K562 (cell line): ENCODE data around the gene LTN1. TPM values are rescaled to one million over a fixed set of nuclear protein-coding genes. Genes with fewer than 3 reads are reported as not detected.

Experiments
- ATAC-seq: fragments of 200-7000 bp; cut with Tn5 transposase; 3 replicates; pipeline ENCODE4 v1.9.1; 2020; ENCODE audit warnings: moderate library complexity
- BruUV-seq: library from RNA; stranded (reverse); fragments of 400-500 nt; replicated peaks from 2 replicates; lab custom pipeline; 2021; lab: Mats Ljungman, UMichigan
- CTCF ChIA-PET: fragments of 300-600 bp; formaldehyde crosslinking; extraction: SDS; loops from one replicate; lab custom pipeline; 2021; ENCODE audit warnings: low intra/inter-chr PET ratio; lab: Yijun Ruan, JAX
- POLR2A ChIA-PET: fragments of 300-600, 350-650 bp; sonication (Branson Sonifier 250); formaldehyde crosslinking; extraction: SDS; loops from one replicate; lab custom pipeline; 2021; ENCODE audit warnings: antibody characterized with exemption, inconsistent platforms; lab: Yijun Ruan, JAX
- DNase-seq, 4 experiments: peaks; one replicate each; pipeline versions ENCODE4 v3.0.0 to v3.0.0-alpha.2; 2011 to 2018; ENCODE audit warnings: low spot score in 3 of 4, mixed read lengths in 3 of 4; ENCODE audit errors: extremely low read depth in 1 of 4
- FAIRE-seq: peaks from 2 replicates; lab custom pipeline; 2011; peaks lifted over from hg19 to GRCh38; lab: Jason Lieb, UNC
- H2AFZ ChIP-seq: 2 replicates; pipeline ENCODE4 v1.6.0; 2011; ENCODE audit warnings: low read depth, low read length, control low read depth, inconsistent platforms
- H3K27ac ChIP-seq: fragments of 200-600 bp; 3 replicates; pipeline ENCODE4 v1.8.0; 2011; ENCODE audit warnings: low read depth, mild to moderate bottlenecking, control low read depth, inconsistent platforms, low read length, moderate library complexity, mixed read lengths; ENCODE audit errors: extremely low read depth
- H3K27me3 ChIP-seq, 2 experiments: fragments of 300-600 bp in 1 of 2; 2 replicates in 1 of 2; 3 replicates in 1 of 2; pipeline versions ENCODE4 v1.6.0 to v1.8.0; 2011; ENCODE audit warnings: inconsistent platforms in 2 of 2, low read length in 2 of 2, mild to moderate bottlenecking in 1 of 2, mixed read lengths in 1 of 2, moderate library complexity in 1 of 2; ENCODE audit not compliant: control insufficient read depth in 2 of 2, insufficient read depth in 2 of 2
- H3K36me3 ChIP-seq: fragments of 300-600 bp; 3 replicates; pipeline ENCODE4 v1.8.0; 2011; ENCODE audit warnings: mild to moderate bottlenecking, low read length, inconsistent platforms; ENCODE audit not compliant: control insufficient read depth, insufficient read depth
- H3K4me1 ChIP-seq, 2 experiments: fragments of 200-600 bp in 1 of 2; replicated peaks in 1 of 2; 2 replicates in 1 of 2; 3 replicates in 1 of 2; pipeline versions ENCODE4 v1.5.1 to v1.8.0; 2011; ENCODE audit warnings: inconsistent platforms in 2 of 2, low read length in 2 of 2, mild to moderate bottlenecking in 1 of 2, mixed read lengths in 1 of 2, moderate library complexity in 1 of 2; ENCODE audit not compliant: control insufficient read depth in 2 of 2, insufficient read depth in 2 of 2
- H3K4me2 ChIP-seq: 2 replicates; pipeline ENCODE4 v1.6.1; 2011; ENCODE audit warnings: low read length, control low read depth, inconsistent platforms, mixed read lengths; ENCODE audit not compliant: insufficient read depth
- H3K4me3 ChIP-seq: fragments of 200-600 bp; sonication (generic), shearing (Covaris generic); 2 replicates; pipeline ENCODE4 v1.5.1; 2016; ENCODE audit warnings: control low read depth, inconsistent platforms
- H3K79me2 ChIP-seq: fragments of 200-600 bp; 3 replicates; pipeline ENCODE4 v1.8.0; 2011; ENCODE audit warnings: low read length, inconsistent platforms; ENCODE audit not compliant: control insufficient read depth, insufficient read depth
- H3K9ac ChIP-seq, 2 experiments: 2 replicates each; pipeline versions ENCODE4 v1.6.0 to v1.6.1; 2011; ENCODE audit warnings: low read depth in 2 of 2, low read length in 2 of 2, control low read depth in 1 of 2, inconsistent platforms in 1 of 2, mild to moderate bottlenecking in 1 of 2, mixed read lengths in 1 of 2; ENCODE audit not compliant: insufficient read depth in 1 of 2
- H3K9me1 ChIP-seq: one replicate; pipeline ENCODE4 v1.6.0; 2011; ENCODE audit warnings: inconsistent platforms, mild to moderate bottlenecking, low read length, moderate library complexity; ENCODE audit not compliant: control insufficient read depth, insufficient read depth
- H3K9me3 ChIP-seq: replicated peaks from 2 replicates; pipeline ENCODE4 v1.5.1; 2011; ENCODE audit warnings: low read depth, low read length, inconsistent platforms; ENCODE audit not compliant: control insufficient read depth, insufficient read depth
- H4K20me1 ChIP-seq: replicated peaks from 2 replicates; pipeline ENCODE4 v1.6.1; 2011; ENCODE audit warnings: low read length, inconsistent platforms, mixed read lengths; ENCODE audit not compliant: control insufficient read depth, insufficient read depth
- CGGBP1 ChIP-seq: fragments of 250-450 bp; sonication (Bioruptor Pico); IDR thresholded peaks from 2 replicates; pipeline ENCODE4 v1.9.0; 2021; ENCODE audit warnings: mild to moderate bottlenecking
- DPF2 ChIP-seq: fragments of 450-650 bp; IDR thresholded peaks from 2 replicates; pipeline ENCODE4 v1.6.1; 2016
- E2F3 ChIP-seq: fragments of 250-450 bp; sonication (Bioruptor Pico); IDR thresholded peaks from 2 replicates; pipeline ENCODE4 v1.4.0; 2020; ENCODE audit warnings: mild to moderate bottlenecking
- ELF2 ChIP-seq: fragments of 250-450 bp; sonication (Bioruptor Pico); IDR thresholded peaks from 2 replicates; pipeline ENCODE4 v1.5.0; 2021; ENCODE audit warnings: mild to moderate bottlenecking
- HINFP ChIP-seq: fragments of 450-650 bp; conservative IDR thresholded peaks from 2 replicates; pipeline ENCODE4 v1.6.1; 2016; ENCODE audit warnings: missing genetic modification characterization, low read depth, mild to moderate bottlenecking, control low read depth, missing compliant biosample characterization
- HNRNPK ChIP-seq: fragments of 200-400 bp; formaldehyde crosslinking; IDR thresholded peaks from one replicate; pipeline ENCODE4 v1.6.1; 2018; ENCODE audit warnings: mild to moderate bottlenecking, low read depth, low read length; ENCODE audit not compliant: poor library complexity, severe bottlenecking
- LEF1 ChIP-seq: fragments of 450-650 bp; IDR thresholded peaks from 2 replicates; pipeline ENCODE4 v1.6.1; 2016; ENCODE audit warnings: mild to moderate bottlenecking
- PHF21A ChIP-seq: fragments of 450-650 bp; IDR thresholded peaks from 2 replicates; pipeline ENCODE4 v1.6.1; 2017; ENCODE audit warnings: low read depth, borderline replicate concordance
- PRPF4 ChIP-seq: fragments of 200-400 bp; formaldehyde crosslinking; IDR thresholded peaks from one replicate; pipeline ENCODE4 v1.6.1; 2017; ENCODE audit warnings: low read length, low read depth, mild to moderate bottlenecking; ENCODE audit not compliant: insufficient read depth, poor library complexity, severe bottlenecking
- SIRT6 ChIP-seq: IDR thresholded peaks from one replicate; pipeline ENCODE4 v1.6.1; 2012; ENCODE audit warnings: low read depth, mild to moderate bottlenecking, control low read depth, inconsistent platforms, low read length, moderate library complexity
- SMARCA4 ChIP-seq: fragments of 450-650 bp; IDR thresholded peaks from 2 replicates; pipeline ENCODE4 v1.6.1; 2016
- SRF ChIP-seq, 2 experiments: fragments of 250-450, 450-650 bp in 1 of 2; sonication (Bioruptor Pico) in 1 of 2; sonication (generic) in 1 of 2; formaldehyde crosslinking; IDR thresholded peaks; 2 replicates each; pipeline versions ENCODE4 v1.5.0 to v1.5.1; 2020 to 2022; ENCODE audit warnings: mild to moderate bottlenecking in 1 of 2, missing genetic modification reagents in 1 of 2
- TBP ChIP-seq: optimal IDR thresholded peaks from 2 replicates; pipeline ENCODE3; 2011; ENCODE audit warnings: low read depth, low read length, improper control_type of control experiment
- VEZF1 ChIP-seq: fragments of 200-800 bp; sonication (Bioruptor generic); IDR thresholded peaks from 2 replicates; pipeline ENCODE4 v1.6.1; 2017; ENCODE audit warnings: missing genetic modification characterization, missing compliant biosample characterization
- ZNF277 ChIP-seq: fragments of 250-450 bp; sonication (Bioruptor Pico); IDR thresholded peaks from 2 replicates; pipeline ENCODE4 v1.8.0; 2022; ENCODE audit warnings: inconsistent platforms, mild to moderate bottlenecking, moderate library complexity, borderline replicate concordance
- ZNF57 ChIP-seq: fragments of 450-650 bp; formaldehyde crosslinking; IDR thresholded peaks from 2 replicates; pipeline ENCODE4 v1.4.0; 2020; ENCODE audit warnings: mild to moderate bottlenecking, moderate library complexity
- ZNF785 ChIP-seq: fragments of 250-450 bp; sonication (Bioruptor Pico); IDR thresholded peaks from 2 replicates; pipeline ENCODE4 v1.4.0; 2020; ENCODE audit warnings: mild to moderate bottlenecking
- WGBS: fragments of 100-300 bp; shearing (Covaris generic); methylation state at CpG from one replicate; pipeline ENCODE4 v1.1.6; 2016; ENCODE audit warnings: low coverage, mixed read lengths; ENCODE audit not compliant: insufficient coverage; ENCODE audit errors: missing lambda C conversion rate; 5-methylcytosine and 5-hydroxymethylcytosine counted together
- in situ Hi-C: fragments of 300-500 bp; cut with MboI; formaldehyde crosslinking; loops from 4 replicates; pipeline ENCODE4 v1.15.0; 2018; ENCODE audit warnings: inconsistent platforms, mixed read lengths
- intact Hi-C: fragments of 100-400 bp; cut with micrococcal nuclease; formaldehyde crosslinking; loops from 2 replicates; pipeline ENCODE4 v1.14.2; 2022
- polyA plus RNA-seq, 8 experiments: library from polyadenylated mRNA; depleted of rRNA in 4 of 8; stranded (reverse) in 5 of 8; unstranded in 3 of 8; fragments of >200 nt; fragmentation: Nextera tagmentation in 2 of 8; fragmentation: Illumina TruSeq in 1 of 8; extraction: Ambion mirVana in 2 of 8; extraction: Trizol in 1 of 8; gene quantifications; 2 replicates each; pipeline versions ENCODE4 v1.2.1 to v1.2.3, GENCODE V29; 2011 to 2014; ENCODE audit warnings: inconsistent platforms in 1 of 8, missing spikeins in 1 of 8
- total RNA-seq, 7 experiments: library from RNA; depleted of rRNA in 6 of 7; stranded (reverse); fragments of >200 nt in 6 of 7; fragmentation: Illumina TruSeq in 2 of 7; extraction: Trizol in 2 of 7; gene quantifications; 2 replicates each; pipeline versions ENCODE4 v1.2.1 to v1.2.3, GENCODE V29; 2011 to 2021; ENCODE audit warnings: low replicate concordance in 1 of 7

The LTN1 gene
- total and polyA plus RNA-seq, 9 of the 15 experiments (the other 6 are each of a cell fraction or from before 2014, with no cell fraction given), result 15.7 to 49.6 (median 28.7) TPM

- BruUV-seq, result no TSS peak
- WGBS, result 7% methylated on average over 2 of the region's 2 CpGs
- H3K9me3 ChIP-seq, result no peaks in the 10 kb centered on the region
- TF ChIP-seq ELF2, result no peak
- no peak for TF ChIP-seq TBP
- no peak for TF ChIP-seq CGGBP1 (CRISPR knock-in tag)
- no peak for TF ChIP-seq SMARCA4
- TF ChIP-seq PHF21A, result no peak
- TF ChIP-seq ZNF277 (CRISPR knock-in tag), result no peak
- TF ChIP-seq SIRT6, result no peak
- no peak for TF ChIP-seq LEF1
- no peak for TF ChIP-seq ZNF57 (CRISPR knock-in tag)
- no peak for TF ChIP-seq E2F3 (CRISPR knock-in tag)
- TF ChIP-seq VEZF1, result no peak
- no peak for TF ChIP-seq ZNF785 (CRISPR knock-in tag)
- no peak for TF ChIP-seq DPF2
- no peak for TF ChIP-seq PRPF4
- TF ChIP-seq HNRNPK, result no peak
- TF ChIP-seq SRF (CRISPR knock-in tag; IDR thresholded peaks at IDR 0.05), result no peak
- TF ChIP-seq HINFP (tag), result no peak
- TF ChIP-seq, all 486 proteins: peak for 0
- Histone ChIP-seq H3K9ac (no peak overlapping the region), H3K4me1 (no peaks in the 10 kb centered on the region; a peak in 1 of 5 replicates), H3K4me3 (no peak overlapping the region), H2AFZ (no peak overlapping the region), H3K9me1 (no peaks in the 10 kb centered on the region), H3K27ac (no peak overlapping the region), H4K20me1 (no peaks in the 10 kb centered on the region), H3K36me3 (no peaks in the 10 kb centered on the region), H3K4me2 (no peak overlapping the region), H3K27me3 (no peaks in the 10 kb centered on the region), H3K79me2 (no peaks in the 10 kb centered on the region)
- in situ Hi-C loops (no loop called here), intact Hi-C loops (no loop called here)
- ChIA-PET CTCF (no interaction called here), POLR2A (interaction anchor here (0.8 to 3.7 kb wide), 2 partner anchors 10 to 11 kb away, joined by 4 to 20 read pairs; no protein-coding TSS in a partner anchor)
- no peak for FAIRE-seq
- ATAC-seq, result no peak
- no peak for DNase-seq
Observed at GRCh38 chr21:28913071-28913470, 79.6 kb downstream of the LTN1 start.
